ENCODE results near the gene KIF3A.

DNA sequence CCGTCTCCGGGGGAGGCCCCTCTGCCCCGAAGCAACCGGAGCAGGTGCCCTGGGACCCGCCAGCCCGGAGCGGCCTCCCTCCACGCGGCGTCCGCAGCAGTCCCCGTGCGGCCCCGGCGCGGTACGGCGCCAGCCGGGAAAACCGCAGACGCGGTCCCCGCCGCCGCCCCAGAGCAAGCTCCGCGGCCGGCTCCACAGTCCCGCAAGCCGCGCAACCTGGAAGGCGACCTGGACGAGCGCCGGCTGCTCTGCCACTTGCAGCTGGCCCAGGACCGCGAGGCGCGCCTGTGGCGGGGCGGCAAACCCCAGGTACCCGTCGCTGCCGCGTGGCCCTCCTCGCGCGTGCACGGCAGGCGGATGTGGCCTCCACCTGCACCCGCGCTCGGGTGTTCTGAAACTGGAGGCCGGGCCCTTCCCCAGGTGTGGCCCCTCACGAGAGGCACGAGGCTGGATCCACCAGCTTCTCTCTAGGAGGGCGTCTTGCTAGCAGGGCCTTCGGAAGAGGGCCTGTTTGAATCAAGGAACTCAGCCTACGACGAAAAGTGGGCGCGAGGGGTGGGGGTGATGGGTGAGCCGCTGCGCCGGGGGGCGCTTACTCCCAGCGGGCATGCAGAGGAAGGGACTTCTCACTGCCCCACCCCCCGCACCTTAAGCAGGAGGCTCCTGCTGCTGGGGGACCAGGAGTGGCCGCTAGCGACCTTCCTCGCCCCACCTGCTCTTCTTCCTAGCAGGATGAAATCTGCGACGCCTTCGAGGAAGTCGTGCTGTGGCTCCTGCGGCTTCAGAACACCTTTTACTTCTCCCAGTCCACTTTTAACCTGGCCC, 10.5 kb upstream of the KIF3A start:
- TF ChIP-seq, protein P1, sequence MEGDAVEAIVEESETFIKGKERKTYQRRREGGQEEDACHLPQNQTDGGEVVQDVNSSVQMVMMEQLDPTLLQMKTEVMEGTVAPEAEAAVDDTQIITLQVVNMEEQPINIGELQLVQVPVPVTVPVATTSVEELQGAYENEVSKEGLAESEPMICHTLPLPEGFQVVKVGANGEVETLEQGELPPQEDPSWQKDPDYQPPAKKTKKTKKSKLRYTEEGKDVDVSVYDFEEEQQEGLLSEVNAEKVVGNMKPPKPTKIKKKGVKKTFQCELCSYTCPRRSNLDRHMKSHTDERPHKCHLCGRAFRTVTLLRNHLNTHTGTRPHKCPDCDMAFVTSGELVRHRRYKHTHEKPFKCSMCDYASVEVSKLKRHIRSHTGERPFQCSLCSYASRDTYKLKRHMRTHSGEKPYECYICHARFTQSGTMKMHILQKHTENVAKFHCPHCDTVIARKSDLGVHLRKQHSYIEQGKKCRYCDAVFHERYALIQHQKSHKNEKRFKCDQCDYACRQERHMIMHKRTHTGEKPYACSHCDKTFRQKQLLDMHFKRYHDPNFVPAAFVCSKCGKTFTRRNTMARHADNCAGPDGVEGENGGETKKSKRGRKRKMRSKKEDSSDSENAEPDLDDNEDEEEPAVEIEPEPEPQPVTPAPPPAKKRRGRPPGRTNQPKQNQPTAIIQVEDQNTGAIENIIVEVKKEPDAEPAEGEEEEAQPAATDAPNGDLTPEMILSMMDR (IDR thresholded peaks at IDR 0.05), result no peak
- no peak for TF ChIP-seq POLR2A (IDR thresholded peaks at IDR 0.05)

Data from Peyer's patch (tissue), 4 donors.